ENCODE data around the gene SLC25A27.

DNA sequence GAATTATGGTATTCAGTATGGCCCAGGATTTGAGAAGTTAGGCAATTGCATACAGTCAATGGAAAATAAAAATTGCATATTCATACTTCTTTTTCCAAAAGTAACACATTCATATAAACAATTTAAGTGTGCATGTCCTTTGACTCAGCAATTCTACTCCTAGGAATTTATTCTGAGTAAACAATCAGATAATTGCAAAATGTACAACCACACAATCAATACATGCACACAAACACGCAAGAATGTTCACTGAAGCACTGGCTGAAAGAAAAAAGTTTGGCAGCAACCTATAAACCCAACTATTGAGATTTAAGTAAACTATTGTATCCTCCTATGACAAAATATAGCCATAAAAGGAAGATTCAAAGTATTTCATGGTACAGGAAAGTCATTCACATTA is 1.8 kb upstream of the SLC25A27 start:
- no peak for TF ChIP-seq POLR2A (IDR thresholded peaks at IDR 0.05)
- TF ChIP-seq, protein P1, sequence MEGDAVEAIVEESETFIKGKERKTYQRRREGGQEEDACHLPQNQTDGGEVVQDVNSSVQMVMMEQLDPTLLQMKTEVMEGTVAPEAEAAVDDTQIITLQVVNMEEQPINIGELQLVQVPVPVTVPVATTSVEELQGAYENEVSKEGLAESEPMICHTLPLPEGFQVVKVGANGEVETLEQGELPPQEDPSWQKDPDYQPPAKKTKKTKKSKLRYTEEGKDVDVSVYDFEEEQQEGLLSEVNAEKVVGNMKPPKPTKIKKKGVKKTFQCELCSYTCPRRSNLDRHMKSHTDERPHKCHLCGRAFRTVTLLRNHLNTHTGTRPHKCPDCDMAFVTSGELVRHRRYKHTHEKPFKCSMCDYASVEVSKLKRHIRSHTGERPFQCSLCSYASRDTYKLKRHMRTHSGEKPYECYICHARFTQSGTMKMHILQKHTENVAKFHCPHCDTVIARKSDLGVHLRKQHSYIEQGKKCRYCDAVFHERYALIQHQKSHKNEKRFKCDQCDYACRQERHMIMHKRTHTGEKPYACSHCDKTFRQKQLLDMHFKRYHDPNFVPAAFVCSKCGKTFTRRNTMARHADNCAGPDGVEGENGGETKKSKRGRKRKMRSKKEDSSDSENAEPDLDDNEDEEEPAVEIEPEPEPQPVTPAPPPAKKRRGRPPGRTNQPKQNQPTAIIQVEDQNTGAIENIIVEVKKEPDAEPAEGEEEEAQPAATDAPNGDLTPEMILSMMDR (IDR thresholded peaks at IDR 0.05): no peak
